Panc1 (cell line): ENCODE data around the gene NEK6. TPM values are rescaled to one million over a fixed set of nuclear protein-coding genes. Genes with fewer than 3 reads are reported as not detected.
A peak's percentile ranks its signal among the peaks of the same experiment; 100 is the strongest.

ENCODE experiments used
- ATAC-seq: fragments of 200-7000 bp; cut with Tn5 transposase; 2 replicates; pipeline ENCODE4 v1.9.1; 2020; ENCODE audit warnings: mild to moderate bottlenecking, moderate library complexity
- BruUV-seq: library from RNA; stranded (reverse); fragments of 400-500 nt; replicated peaks from 2 replicates; lab custom pipeline; 2021; lab: Mats Ljungman, UMichigan
- CTCF ChIA-PET: fragments of 300-600 bp; sonication (Branson Sonifier 250); formaldehyde crosslinking; loops from one replicate; lab custom pipeline; 2022; ENCODE audit warnings: antibody characterized with exemption; lab: Charles Lee
- POLR2A ChIA-PET: fragments of 300-600 bp; sonication (Branson Sonifier 250); formaldehyde crosslinking; loops from one replicate; lab custom pipeline; 2022; ENCODE audit warnings: antibody characterized with exemption; lab: Charles Lee
- DNase-seq: peaks from one replicate; pipeline ENCODE4 v3.0.0-alpha.2; 2010; ENCODE audit warnings: low read depth, low spot score
- H3K27ac ChIP-seq: 2 replicates; pipeline ENCODE4 v1.5.1; 2011; ENCODE audit warnings: mild to moderate bottlenecking, low read length, inconsistent platforms
- H3K27me3 ChIP-seq: fragments of 200-500 bp; sonication (Bioruptor generic); 2 replicates; pipeline ENCODE4 v1.6.0; 2014; ENCODE audit warnings: low read length, inconsistent platforms; ENCODE audit not compliant: control insufficient read depth, insufficient read depth
- H3K36me3 ChIP-seq: fragments of 200-500 bp; sonication (Bioruptor generic); 2 replicates; pipeline ENCODE4 v1.5.1; 2014; ENCODE audit warnings: inconsistent platforms, mild to moderate bottlenecking, low read length, moderate library complexity; ENCODE audit not compliant: control insufficient read depth, insufficient read depth
- H3K4me1 ChIP-seq: 2 replicates; pipeline ENCODE4 v1.5.1; 2011; ENCODE audit warnings: inconsistent platforms, mild to moderate bottlenecking, low read length, moderate library complexity; ENCODE audit not compliant: control insufficient read depth, insufficient read depth
- H3K4me3 ChIP-seq, 2 experiments: 2 replicates each; pipeline ENCODE4 v1.5.1; 2011 to 2012; ENCODE audit warnings: low read depth in 2 of 2, low read length in 2 of 2, mild to moderate bottlenecking in 2 of 2, inconsistent platforms in 1 of 2, moderate library complexity in 1 of 2
- H3K9me3 ChIP-seq: fragments of 200-500 bp; sonication (Bioruptor generic); 2 replicates; pipeline ENCODE4 v1.5.1; 2014; ENCODE audit warnings: low read depth, mild to moderate bottlenecking, inconsistent platforms, low read length, moderate library complexity; ENCODE audit not compliant: control insufficient read depth, insufficient read depth
- POLR2AphosphoS5 ChIP-seq: IDR thresholded peaks from 2 replicates; pipeline ENCODE4 v1.6.1; 2012; ENCODE audit warnings: mild to moderate bottlenecking, low read depth, low read length, moderate library complexity
- SIN3A ChIP-seq: IDR thresholded peaks from 2 replicates; pipeline ENCODE4 v1.6.1; 2012; ENCODE audit warnings: low read depth, mild to moderate bottlenecking, low read length, moderate library complexity, borderline replicate concordance; ENCODE audit not compliant: insufficient read depth
- TCF7L2 ChIP-seq: IDR thresholded peaks from 2 replicates; pipeline ENCODE4 v1.6.1; 2011; ENCODE audit warnings: mild to moderate bottlenecking, low read depth, low read length, inconsistent platforms
- in situ Hi-C: cut with HindIII; loops from 2 replicates; pipeline ENCODE4 v1.10.0; 2016; ENCODE audit warnings: low sequenced_read_pairs, low pct_unique_long_range_greater_than_20kb
- intact Hi-C: fragments of 100-400 bp; cut with micrococcal nuclease; formaldehyde crosslinking; loops from one replicate; pipeline ENCODE4 v1.10.0; 2022; ENCODE audit not compliant: unreplicated experiment
- total RNA-seq: library from RNA; stranded (reverse); gene quantifications from one replicate; pipeline ENCODE4 v1.2.1, GENCODE V29; 2021; ENCODE audit not compliant: unreplicated experiment
- TF ChIP-seq, protein P1 (sequence below), 2 experiments: IDR thresholded peaks; 2 replicates each; pipeline ENCODE4 v1.6.1; 2011 to 2012; ENCODE audit warnings: low read depth in 2 of 2, control low read depth in 1 of 2, low read length in 1 of 2, mild to moderate bottlenecking in 1 of 2, moderate library complexity in 1 of 2; ENCODE audit not compliant: insufficient read depth in 1 of 2
- TF ChIP-seq, protein P2 (sequence below): fragments of 450-650 bp; IDR thresholded peaks from 2 replicates; pipeline ENCODE4 v1.5.1; 2017; ENCODE audit warnings: mild to moderate bottlenecking

The NEK6 gene
- total RNA-seq, 1 experiment from 2014 or later, result 56.3 TPM

DNA sequence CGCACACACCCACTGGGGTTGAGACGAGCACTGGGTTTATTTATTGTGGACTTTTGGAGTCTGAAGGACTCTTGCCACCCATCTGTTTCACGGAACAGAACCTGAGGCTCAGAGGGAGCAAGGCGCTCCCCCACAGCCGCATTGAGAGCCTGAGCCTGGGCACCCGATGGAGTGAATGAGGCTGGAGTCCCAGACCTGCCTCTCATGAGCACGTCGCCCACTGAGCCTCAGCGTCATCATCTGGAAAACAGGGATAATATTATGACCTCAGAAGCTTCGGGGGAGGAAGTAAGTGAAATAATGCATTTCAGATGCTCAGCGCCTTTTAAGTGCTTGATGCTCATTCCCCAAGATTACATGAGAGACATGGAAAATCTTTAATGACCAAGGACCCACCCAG is 5.5 kb downstream of the NEK6 start:
- DNase-seq (no peak), ATAC-seq (no peak)
- POLR2A ChIA-PET, result no interaction called here
- Histone ChIP-seq H3K4me3 (no peak overlapping the region), H3K27ac (peak overlapping the region; percentile 98), H3K27me3 (no peaks in the 10 kb centered on the region), H3K36me3 (no peaks in the 10 kb centered on the region), H3K4me1 (peaks cover 72% of the 10 kb centered on the region), H3K9me3 (no peaks in the 10 kb centered on the region)
- in situ Hi-C loops (no loop called here), intact Hi-C loops (loop anchor here (5.0 kb wide), 1 partner anchor 136 kb away; no protein-coding TSS in a partner anchor)
- CTCF ChIA-PET, result no interaction called here
- BruUV-seq, result no TSS peak
- TF ChIP-seq POLR2AphosphoS5 (no peak), TCF7L2 (no peak), SIN3A (no peak)
- TF ChIP-seq, protein P1, sequence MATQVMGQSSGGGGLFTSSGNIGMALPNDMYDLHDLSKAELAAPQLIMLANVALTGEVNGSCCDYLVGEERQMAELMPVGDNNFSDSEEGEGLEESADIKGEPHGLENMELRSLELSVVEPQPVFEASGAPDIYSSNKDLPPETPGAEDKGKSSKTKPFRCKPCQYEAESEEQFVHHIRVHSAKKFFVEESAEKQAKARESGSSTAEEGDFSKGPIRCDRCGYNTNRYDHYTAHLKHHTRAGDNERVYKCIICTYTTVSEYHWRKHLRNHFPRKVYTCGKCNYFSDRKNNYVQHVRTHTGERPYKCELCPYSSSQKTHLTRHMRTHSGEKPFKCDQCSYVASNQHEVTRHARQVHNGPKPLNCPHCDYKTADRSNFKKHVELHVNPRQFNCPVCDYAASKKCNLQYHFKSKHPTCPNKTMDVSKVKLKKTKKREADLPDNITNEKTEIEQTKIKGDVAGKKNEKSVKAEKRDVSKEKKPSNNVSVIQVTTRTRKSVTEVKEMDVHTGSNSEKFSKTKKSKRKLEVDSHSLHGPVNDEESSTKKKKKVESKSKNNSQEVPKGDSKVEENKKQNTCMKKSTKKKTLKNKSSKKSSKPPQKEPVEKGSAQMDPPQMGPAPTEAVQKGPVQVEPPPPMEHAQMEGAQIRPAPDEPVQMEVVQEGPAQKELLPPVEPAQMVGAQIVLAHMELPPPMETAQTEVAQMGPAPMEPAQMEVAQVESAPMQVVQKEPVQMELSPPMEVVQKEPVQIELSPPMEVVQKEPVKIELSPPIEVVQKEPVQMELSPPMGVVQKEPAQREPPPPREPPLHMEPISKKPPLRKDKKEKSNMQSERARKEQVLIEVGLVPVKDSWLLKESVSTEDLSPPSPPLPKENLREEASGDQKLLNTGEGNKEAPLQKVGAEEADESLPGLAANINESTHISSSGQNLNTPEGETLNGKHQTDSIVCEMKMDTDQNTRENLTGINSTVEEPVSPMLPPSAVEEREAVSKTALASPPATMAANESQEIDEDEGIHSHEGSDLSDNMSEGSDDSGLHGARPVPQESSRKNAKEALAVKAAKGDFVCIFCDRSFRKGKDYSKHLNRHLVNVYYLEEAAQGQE (IDR thresholded peaks at IDR 0.05; ENCODE audit: insufficient read depth in 1 of 2, low read depth in 2 of 2, low read length in 1 of 2), result no peak
- TF ChIP-seq, protein P2, sequence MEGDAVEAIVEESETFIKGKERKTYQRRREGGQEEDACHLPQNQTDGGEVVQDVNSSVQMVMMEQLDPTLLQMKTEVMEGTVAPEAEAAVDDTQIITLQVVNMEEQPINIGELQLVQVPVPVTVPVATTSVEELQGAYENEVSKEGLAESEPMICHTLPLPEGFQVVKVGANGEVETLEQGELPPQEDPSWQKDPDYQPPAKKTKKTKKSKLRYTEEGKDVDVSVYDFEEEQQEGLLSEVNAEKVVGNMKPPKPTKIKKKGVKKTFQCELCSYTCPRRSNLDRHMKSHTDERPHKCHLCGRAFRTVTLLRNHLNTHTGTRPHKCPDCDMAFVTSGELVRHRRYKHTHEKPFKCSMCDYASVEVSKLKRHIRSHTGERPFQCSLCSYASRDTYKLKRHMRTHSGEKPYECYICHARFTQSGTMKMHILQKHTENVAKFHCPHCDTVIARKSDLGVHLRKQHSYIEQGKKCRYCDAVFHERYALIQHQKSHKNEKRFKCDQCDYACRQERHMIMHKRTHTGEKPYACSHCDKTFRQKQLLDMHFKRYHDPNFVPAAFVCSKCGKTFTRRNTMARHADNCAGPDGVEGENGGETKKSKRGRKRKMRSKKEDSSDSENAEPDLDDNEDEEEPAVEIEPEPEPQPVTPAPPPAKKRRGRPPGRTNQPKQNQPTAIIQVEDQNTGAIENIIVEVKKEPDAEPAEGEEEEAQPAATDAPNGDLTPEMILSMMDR, result no peak

DNA sequence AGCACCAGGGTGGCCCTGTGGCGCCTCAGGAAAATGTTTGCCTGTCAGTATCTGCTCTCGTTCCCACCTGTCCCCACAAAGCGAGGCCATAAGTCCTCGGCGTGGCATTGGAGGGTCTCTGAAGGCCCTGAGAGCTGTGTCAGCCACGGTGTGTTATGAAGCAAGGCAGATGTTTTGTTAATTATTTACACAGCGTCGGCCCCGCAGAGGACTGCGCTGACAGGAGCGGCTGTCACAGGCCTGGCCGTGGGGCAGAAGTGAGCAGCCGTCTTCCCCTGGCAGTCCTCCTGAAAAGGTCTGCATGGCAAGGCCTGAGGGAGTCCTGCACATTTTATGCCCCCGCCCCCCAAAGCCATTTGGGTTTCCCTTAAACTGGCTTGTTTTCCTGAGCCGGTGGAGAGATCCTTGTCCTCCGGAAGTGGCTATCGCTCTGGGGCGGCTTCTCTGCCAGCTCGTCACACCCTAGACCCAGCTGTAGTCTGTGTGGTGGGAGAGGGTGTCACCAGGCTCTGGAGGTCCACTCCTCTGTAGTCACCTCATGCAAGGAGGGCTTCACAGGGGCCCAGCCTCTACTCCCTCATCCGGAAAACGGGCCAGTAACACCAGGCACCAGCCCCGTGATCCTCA is 6.2 kb downstream of the NEK6 start:
- ATAC-seq, result no peak
- Histone ChIP-seq H3K4me3 (0 out of 4 replicates have a peak overlapping the region, but pooled peaks of 1 of the 2 experiments have one; percentile 20), H3K27ac (peak overlapping the region; percentile 98), H3K27me3 (no peaks in the 10 kb centered on the region), H3K36me3 (no peaks in the 10 kb centered on the region), H3K9me3 (no peaks in the 10 kb centered on the region), H3K4me1 (peaks cover 76% of the 10 kb centered on the region)
- intact Hi-C loops (loop anchor here (5.0 kb wide), 1 partner anchor 137 kb away; no protein-coding TSS in a partner anchor), in situ Hi-C loops (no loop called here)
- no TSS peak for BruUV-seq
- ChIA-PET POLR2A (interaction anchor here (0.7 kb wide), 1 partner anchor 45 kb away, joined by 3 read pairs; no protein-coding TSS in a partner anchor), CTCF (no interaction called here)
- no peak for DNase-seq
- TF ChIP-seq, protein P1 (IDR thresholded peaks at IDR 0.05; ENCODE audit: insufficient read depth in 1 of 2, low read depth in 2 of 2, low read length in 1 of 2), result no peak
- TF ChIP-seq, protein P2, result no peak
- no peak for TF ChIP-seq POLR2AphosphoS5
- TF ChIP-seq TCF7L2, result no peak
- TF ChIP-seq SIN3A, result no peak
